HG02981 (cell line): ENCODE results near the gene STRBP.

ENCODE experiments used
- ATAC-seq: cut with Tn5 transposase; IDR thresholded peaks from one replicate; pipeline ENCODE4 v1.9.1; 2021; ENCODE audit warnings: mild to moderate bottlenecking, moderate library complexity; ENCODE audit not compliant: unreplicated experiment

STRBP gene

GRCh38 chr9:123135430-123135829, 133.0 kb downstream of the STRBP start:
- no peak for ATAC-seq

GRCh38 chr9:123132696-123133095, 135.7 kb downstream of the STRBP start:
- ATAC-seq = no peak

- no peak for ATAC-seq
Observed at GRCh38 chr9:123131993-123132392, 136.4 kb downstream of the STRBP start.

GRCh38 chr9:123131258-123131657, 137.1 kb downstream of the STRBP start:
- ATAC-seq = no peak

DNA sequence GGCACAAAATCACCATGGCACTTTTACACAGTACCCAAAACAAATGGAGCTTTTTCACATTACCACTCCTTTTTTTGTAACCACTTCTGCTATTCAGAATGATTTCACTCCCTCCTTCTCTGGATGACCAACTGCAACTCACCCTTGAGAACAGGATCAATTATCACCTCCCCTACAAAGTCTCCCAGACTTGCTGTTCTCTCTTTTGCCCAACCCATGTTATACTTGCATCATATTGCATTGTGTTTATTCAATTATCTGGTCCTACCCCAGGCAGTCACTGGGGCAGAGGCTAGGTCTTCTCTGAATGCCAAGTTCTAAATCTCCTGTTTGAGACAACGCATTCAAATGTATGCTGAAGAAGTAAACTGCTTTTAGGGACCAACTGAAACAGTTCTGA, 139.0 kb downstream of the STRBP start:
- ATAC-seq = no peak

DNA sequence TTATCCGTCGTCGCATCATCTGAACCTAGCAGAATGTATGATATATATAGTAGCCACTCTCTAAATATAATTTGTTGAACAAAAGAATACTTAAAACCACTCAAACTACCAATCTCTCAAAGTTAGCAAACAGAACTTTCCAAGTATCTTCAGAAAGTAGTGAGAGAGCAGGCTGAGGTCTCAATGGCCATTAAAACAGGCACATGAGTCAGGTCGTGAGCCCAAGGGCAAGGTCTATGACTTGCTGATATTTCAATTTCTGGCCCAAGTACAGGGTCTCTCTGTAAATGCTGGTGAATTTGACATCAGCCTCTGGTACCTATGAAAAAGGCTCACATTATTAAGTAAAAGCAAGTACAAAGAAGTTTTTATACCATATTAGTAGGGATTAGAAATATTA, 139.8 kb downstream of the STRBP start:
- no peak for ATAC-seq

GRCh38 chr9:123127512-123128075, 140.8 kb downstream of the STRBP start:
- no peak for ATAC-seq

GRCh38 chr9:123121457-123121856, 146.9 kb downstream of the STRBP start:
- no peak for ATAC-seq

DNA sequence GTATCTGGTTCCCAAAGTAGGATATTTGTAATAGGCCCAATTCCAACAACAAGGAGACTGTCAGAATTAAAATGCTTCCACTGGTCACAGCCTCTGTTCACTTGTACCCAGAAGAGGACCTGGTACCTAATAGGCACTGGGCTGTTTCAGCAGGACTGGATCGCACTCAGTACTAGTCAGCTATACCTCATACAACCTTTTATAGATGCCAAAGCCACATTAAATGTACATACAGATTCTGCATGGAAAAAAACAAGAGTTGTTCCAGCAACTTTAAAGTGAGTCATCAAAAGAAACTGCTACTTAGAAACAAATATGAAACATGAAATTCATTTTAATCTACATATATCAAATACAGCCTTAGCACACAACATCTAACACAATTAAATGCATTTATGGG, 147.4 kb downstream of the STRBP start:
- ATAC-seq = no peak

GRCh38 chr9:123120131-123120530, 148.3 kb downstream of the STRBP start:
- no peak for ATAC-seq

DNA sequence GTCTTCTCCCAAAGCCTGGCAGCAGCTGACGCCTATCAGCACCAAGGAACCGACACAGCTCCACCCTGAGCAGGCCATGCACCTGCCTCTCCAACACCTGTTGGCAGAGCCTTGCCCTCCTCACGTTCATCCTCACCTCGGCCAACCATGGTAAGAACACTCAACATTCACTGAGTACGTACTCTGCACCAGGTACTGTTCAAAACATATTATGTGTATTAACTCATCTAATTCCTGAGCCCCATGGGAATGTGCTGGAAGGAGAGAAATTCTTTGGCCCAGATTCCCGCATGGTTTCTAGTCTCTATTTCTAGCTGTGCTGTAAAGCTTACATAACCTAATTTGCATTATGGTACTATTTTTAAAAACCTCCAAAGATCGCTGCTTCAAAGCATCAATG, 148.8 kb downstream of the STRBP start:
- ATAC-seq = no peak

DNA sequence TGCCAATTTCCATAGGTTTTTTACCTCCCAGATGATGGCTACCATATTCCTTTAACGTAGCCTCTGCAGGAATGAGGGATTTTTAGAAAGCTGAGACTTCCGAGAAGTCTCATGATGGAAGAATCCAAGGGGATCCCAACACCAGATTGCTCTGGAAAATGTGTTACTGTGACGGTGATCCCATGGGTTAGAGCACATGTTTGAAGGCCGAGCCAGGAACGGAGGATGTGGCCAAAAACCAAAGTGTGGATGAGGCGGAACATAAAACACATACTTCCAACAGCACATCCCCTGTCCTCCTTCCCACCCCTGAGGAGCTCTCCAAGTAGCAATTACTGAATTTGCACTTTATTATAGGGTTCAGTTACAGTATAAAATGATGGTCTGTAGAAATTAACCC, 152.3 kb downstream of the STRBP start:
- ATAC-seq = no peak

- no peak for ATAC-seq
Observed at GRCh38 chr9:123115146-123115913, 153.1 kb downstream of the STRBP start.

DNA sequence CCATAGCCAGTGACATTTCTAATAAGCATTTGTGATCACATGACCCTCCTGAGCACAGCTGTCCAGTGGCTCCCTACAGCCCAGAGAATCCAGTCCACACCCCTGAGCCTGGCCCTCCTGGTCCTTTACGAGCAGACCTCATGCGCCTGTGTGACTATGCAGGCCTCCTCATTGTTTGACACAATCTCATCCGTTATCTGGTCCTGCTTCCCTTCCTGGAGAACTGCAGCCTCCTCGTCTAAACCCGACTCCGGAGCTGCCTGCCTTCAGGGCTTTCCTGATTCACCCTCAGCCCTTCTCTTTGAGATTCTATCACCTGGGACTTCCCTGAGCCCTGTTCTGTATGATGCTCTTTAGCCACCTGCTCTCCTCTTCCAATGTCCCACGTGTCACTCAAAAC, 155.2 kb downstream of the STRBP start:
- no peak for ATAC-seq

GRCh38 chr9:123112015-123112975, 156.1 kb downstream of the STRBP start:
- no peak for ATAC-seq

- no peak for ATAC-seq
Observed at GRCh38 chr9:123111427-123112014, 156.9 kb downstream of the STRBP start.

DNA sequence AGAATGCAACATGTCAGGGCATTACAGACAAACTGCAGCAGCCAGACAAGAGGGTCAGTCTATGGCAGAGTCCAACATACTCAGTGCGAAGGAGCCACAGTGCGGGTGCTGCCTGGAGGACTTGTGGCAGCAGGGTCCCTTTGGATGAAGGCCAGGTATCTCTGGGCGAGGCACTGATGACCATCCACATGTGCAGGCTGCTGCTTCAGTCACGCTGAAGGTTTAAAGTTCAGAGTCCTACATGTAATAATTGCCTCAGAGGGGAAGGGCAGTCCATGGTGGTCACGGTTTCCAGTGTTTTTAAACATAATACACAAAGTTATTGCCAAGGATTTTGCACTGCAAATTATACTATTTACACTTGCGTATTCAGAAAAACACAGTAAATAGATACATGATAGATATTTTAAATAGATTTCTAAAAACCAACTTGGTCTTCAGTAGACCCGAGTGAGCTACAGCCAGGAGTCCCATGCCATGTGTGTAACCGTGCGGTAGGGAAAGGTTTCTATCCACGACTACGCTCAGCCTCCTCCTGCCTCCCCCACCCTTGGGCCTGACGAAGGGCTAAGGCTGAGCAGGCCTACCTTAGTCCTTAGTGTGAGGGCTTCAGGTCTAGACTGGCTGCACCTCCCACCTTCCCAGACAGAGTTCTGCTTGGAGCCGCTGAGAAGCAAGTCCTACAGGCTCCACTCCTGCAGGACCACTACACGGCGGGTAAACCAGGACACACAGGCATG, 158.7 kb downstream of the STRBP start:
- ATAC-seq = no peak

DNA sequence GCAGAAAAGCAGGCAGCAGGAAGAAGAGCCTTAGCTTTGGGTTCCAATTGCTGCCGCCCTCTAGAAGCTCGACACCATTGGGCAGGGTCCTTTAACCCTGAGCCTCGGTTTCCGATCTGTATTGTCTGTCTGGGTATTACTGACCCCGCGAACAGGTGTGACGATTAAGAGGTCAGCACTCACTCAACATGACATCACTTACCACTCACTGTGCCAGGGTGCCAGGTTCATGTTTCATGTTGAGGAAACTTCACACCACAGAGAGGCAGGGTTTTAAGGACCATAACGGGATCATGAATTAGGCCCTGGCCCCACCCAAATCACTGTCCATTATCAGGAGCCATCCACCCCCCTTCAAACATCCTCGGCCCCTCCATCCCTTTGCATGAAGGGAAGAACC, 159.4 kb downstream of the STRBP start:
- ATAC-seq = no peak

DNA sequence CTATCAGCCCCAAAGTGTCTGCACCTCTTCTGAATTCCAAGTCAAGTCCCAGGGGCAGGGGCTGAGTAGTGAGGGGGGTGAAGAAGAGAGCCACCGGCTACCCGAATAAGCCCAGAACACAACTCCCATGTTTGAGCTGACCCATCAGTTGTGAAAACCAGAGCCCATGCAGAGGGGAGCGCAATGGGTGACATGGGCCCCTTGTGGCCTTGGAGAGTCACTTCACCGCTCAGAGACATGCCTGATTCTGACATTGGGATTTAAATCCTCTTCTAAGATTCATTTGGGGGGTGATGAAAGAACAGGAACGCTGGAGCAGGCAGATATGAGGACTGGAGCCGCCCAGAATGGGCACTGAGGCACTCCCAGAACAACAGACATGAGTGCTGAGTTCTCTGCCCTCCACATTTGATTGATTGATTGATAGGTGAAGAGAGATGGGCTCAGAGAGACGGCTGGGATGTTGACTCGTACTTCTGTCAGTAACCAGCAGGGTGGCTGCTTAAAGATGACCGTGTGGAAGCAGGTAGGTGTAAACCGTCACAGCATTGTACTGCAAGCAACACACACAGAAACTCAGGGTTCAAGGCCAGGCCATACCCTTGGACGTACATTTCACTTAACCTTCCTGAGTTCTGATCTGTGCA, 160.6 kb downstream of the STRBP start:
- no peak for ATAC-seq

- ATAC-seq = no peak
Observed at GRCh38 chr9:123105490-123105889, 162.9 kb downstream of the STRBP start.
